Sigmoid colon (tissue), 4 donors: ENCODE data around the gene ANKRD33.

ENCODE experiments used
- EP300 ChIP-seq, 4 donors: sonication (generic); formaldehyde crosslinking; IDR thresholded peaks; one replicate each; pipeline ENCODE4 v1.6.1; 2017; ENCODE audit warnings: antibody characterized with exemption in 4 of 4
- POLR2A ChIP-seq, 2 donors: fragments of 450-650 bp; IDR thresholded peaks; one replicate each; pipeline ENCODE4 v1.6.1; 2016; ENCODE audit warnings: antibody characterized with exemption in 2 of 2, mild to moderate bottlenecking in 2 of 2, moderate library complexity in 2 of 2
- POLR2AphosphoS5 ChIP-seq, 4 donors: sonication (generic); formaldehyde crosslinking; IDR thresholded peaks; one replicate each; pipeline ENCODE4 v1.6.1; 2017; ENCODE audit warnings: antibody characterized with exemption in 4 of 4
- TF ChIP-seq, protein P1 (sequence below), 4 experiments: fragments of 450-650 bp in 3 of 4; fragments of 200-600 bp in 1 of 4; IDR thresholded peaks; one replicate each; pipeline ENCODE4 v1.5.1; 2016 to 2019; ENCODE audit warnings: antibody characterized with exemption in 4 of 4, mild to moderate bottlenecking in 3 of 4, moderate library complexity in 2 of 4

- TF ChIP-seq, protein P1, sequence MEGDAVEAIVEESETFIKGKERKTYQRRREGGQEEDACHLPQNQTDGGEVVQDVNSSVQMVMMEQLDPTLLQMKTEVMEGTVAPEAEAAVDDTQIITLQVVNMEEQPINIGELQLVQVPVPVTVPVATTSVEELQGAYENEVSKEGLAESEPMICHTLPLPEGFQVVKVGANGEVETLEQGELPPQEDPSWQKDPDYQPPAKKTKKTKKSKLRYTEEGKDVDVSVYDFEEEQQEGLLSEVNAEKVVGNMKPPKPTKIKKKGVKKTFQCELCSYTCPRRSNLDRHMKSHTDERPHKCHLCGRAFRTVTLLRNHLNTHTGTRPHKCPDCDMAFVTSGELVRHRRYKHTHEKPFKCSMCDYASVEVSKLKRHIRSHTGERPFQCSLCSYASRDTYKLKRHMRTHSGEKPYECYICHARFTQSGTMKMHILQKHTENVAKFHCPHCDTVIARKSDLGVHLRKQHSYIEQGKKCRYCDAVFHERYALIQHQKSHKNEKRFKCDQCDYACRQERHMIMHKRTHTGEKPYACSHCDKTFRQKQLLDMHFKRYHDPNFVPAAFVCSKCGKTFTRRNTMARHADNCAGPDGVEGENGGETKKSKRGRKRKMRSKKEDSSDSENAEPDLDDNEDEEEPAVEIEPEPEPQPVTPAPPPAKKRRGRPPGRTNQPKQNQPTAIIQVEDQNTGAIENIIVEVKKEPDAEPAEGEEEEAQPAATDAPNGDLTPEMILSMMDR (IDR thresholded peaks at IDR 0.05): no peak
- TF ChIP-seq EP300 (IDR thresholded peaks at IDR 0.05) (no peak), POLR2A (IDR thresholded peaks at IDR 0.05) (no peak), POLR2AphosphoS5 (IDR thresholded peaks at IDR 0.05) (no peak)
These were observed 53.2 kb downstream of the ANKRD33 start for GRCh38 chr12:51941011-51941581.
